ENCODE measurements around the gene LTBP3.
A peak's percentile ranks its signal among the peaks of the same experiment; 100 is the strongest.

The LTBP3 gene

GRCh38 chr11:65558002-65558929, at the start of gene LTBP3:
TSS of gene LTBP3 (minus strand) at chr11:65558359. CDS start at chr11:65557959, 400 bp downstream.
- DNase-seq = peak; percentile 37

GRCh38 chr11:65606876-65607613, 48.9 kb upstream of the LTBP3 start:
- no peak for DNase-seq

GRCh38 chr11:65604258-65604657, 46.1 kb upstream of the LTBP3 start:
- DNase-seq = no peak

GRCh38 chr11:65599955-65600246, 41.7 kb upstream of the LTBP3 start:
- DNase-seq = no peak

GRCh38 chr11:65599216-65599954, 41.2 kb upstream of the LTBP3 start:
- DNase-seq = no peak

- no peak for DNase-seq
Observed at GRCh38 chr11:65598258-65598699, 40.1 kb upstream of the LTBP3 start.

- DNase-seq = no peak
Observed at GRCh38 chr11:65596520-65596919, 38.4 kb upstream of the LTBP3 start.

- no peak for DNase-seq
Observed at GRCh38 chr11:65595543-65596281, 37.6 kb upstream of the LTBP3 start, which contains the start of gene KCNK7. TSS of gene KCNK7 (minus strand) at chr11:65595800. CDS start at chr11:65595772, 28 bp downstream.

- no peak for DNase-seq
Observed at GRCh38 chr11:65595131-65595530, 37.0 kb upstream of the LTBP3 start.

GRCh38 chr11:65593518-65594414, 35.6 kb upstream of the LTBP3 start:
- DNase-seq = no peak

- no peak for DNase-seq
Observed at GRCh38 chr11:65592858-65593517, 34.8 kb upstream of the LTBP3 start.

- DNase-seq = no peak
Observed at GRCh38 chr11:65591939-65592857, 34.0 kb upstream of the LTBP3 start.

GRCh38 chr11:65590240-65590738, 32.1 kb upstream of the LTBP3 start:
- no peak for DNase-seq

GRCh38 chr11:65589444-65590239, 31.5 kb upstream of the LTBP3 start:
- DNase-seq = no peak

- no peak for DNase-seq
Observed at GRCh38 chr11:65588199-65589054, 30.3 kb upstream of the LTBP3 start.

- DNase-seq = no peak
Observed at GRCh38 chr11:65586676-65587075, 28.5 kb upstream of the LTBP3 start.

GRCh38 chr11:65586247-65586630, 28.1 kb upstream of the LTBP3 start:
- no peak for DNase-seq
